Lower leg skin (tissue), 4 donors: ENCODE measurements around the gene SHISA6. TPM values are rescaled to one million over a fixed set of nuclear protein-coding genes. Genes with fewer than 3 reads are reported as not detected.

ENCODE experiments used
- DNase-seq, 2 donors: peaks; one replicate each; pipeline ENCODE4 v3.0.0-alpha.2; 2019; ENCODE audit warnings: low spot score in 2 of 2
- H3K4me3 ChIP-seq: fragments of 200-600 bp; sonication (generic); 2 replicates; pipeline ENCODE4 v1.5.1; 2017; ENCODE audit warnings: mild to moderate bottlenecking, low read depth; ENCODE audit not compliant: poor library complexity, severe bottlenecking
- POLR2A ChIP-seq, 2 donors: fragments of 450-650 bp; IDR thresholded peaks; one replicate each; pipeline ENCODE4 v1.6.1; 2016 to 2017; ENCODE audit warnings: antibody characterized with exemption in 2 of 2, mild to moderate bottlenecking in 1 of 2, moderate library complexity in 1 of 2
- whole genome bisulfite sequencing, 2 donors: methylation state at CpG; one replicate each; pipeline ENCODE4 v1.1.5; 2018; 5-methylcytosine and 5-hydroxymethylcytosine counted together
- intact Hi-C: fragments of 100-400 bp; cut with DNase I; formaldehyde crosslinking; loops from one replicate; pipeline ENCODE4 v1.15.0; 2023; ENCODE audit warnings: low total_unique reads
- total RNA-seq, 4 donors: library from RNA; depleted of rRNA; stranded (reverse); fragments of >200 nt; gene quantifications; one replicate each; pipeline ENCODE4 v1.1.0, GENCODE V29; 2016
- TF ChIP-seq, protein P1 (sequence below), 3 donors: fragments of 450-650 bp; IDR thresholded peaks; one replicate each; pipeline ENCODE4 v1.5.1; 2016; ENCODE audit warnings: antibody characterized with exemption in 3 of 3, mild to moderate bottlenecking in 3 of 3, moderate library complexity in 2 of 3

Gene SHISA6
- total RNA-seq, 4 donors from 2014 or later = 0.72 to 2.8 (median 1.4) TPM

DNA sequence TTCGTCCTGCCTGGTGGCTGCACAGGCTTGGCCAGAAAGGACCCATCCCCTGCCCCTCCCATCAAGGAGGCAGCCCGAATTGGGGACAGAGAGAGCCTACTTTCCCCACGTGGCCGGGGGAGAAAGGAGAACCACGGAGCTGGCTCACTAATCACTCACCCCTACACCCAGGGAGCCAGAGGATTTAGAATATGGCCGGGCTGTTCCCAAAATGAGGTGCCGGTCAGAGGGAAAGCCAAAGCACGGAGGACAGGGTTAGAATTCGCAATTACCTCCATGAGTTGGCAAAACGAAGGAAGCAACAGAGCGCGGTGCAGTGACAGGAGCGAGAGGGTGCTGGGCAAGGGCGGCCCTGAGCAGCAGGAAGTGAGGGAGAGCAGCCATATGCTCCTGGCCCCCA lies 33.1 kb downstream of the SHISA6 start:
- DNase-seq = no peak
- WGBS, 2 donors = 80 to 90% methylated on average over 14 of the region's 14 CpGs
- TF ChIP-seq POLR2A (IDR thresholded peaks at IDR 0.05) = no peak
- TF ChIP-seq, protein P1, sequence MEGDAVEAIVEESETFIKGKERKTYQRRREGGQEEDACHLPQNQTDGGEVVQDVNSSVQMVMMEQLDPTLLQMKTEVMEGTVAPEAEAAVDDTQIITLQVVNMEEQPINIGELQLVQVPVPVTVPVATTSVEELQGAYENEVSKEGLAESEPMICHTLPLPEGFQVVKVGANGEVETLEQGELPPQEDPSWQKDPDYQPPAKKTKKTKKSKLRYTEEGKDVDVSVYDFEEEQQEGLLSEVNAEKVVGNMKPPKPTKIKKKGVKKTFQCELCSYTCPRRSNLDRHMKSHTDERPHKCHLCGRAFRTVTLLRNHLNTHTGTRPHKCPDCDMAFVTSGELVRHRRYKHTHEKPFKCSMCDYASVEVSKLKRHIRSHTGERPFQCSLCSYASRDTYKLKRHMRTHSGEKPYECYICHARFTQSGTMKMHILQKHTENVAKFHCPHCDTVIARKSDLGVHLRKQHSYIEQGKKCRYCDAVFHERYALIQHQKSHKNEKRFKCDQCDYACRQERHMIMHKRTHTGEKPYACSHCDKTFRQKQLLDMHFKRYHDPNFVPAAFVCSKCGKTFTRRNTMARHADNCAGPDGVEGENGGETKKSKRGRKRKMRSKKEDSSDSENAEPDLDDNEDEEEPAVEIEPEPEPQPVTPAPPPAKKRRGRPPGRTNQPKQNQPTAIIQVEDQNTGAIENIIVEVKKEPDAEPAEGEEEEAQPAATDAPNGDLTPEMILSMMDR (IDR thresholded peaks at IDR 0.05) = no peak
- intact Hi-C loops = no loop called here
- H3K4me3 ChIP-seq = no peak overlapping the region

GRCh38 chr17:11276486-11276885 lies 35.5 kb downstream of the SHISA6 start:
- WGBS, 2 donors = 89 to 96% methylated on average over 4 of the region's 4 CpGs
- TF ChIP-seq, protein P1 (IDR thresholded peaks at IDR 0.05) = no peak
- TF ChIP-seq POLR2A (IDR thresholded peaks at IDR 0.05) = no peak
- no peak overlapping the region for H3K4me3 ChIP-seq
- intact Hi-C loops = no loop called here
- no peak for DNase-seq

DNA sequence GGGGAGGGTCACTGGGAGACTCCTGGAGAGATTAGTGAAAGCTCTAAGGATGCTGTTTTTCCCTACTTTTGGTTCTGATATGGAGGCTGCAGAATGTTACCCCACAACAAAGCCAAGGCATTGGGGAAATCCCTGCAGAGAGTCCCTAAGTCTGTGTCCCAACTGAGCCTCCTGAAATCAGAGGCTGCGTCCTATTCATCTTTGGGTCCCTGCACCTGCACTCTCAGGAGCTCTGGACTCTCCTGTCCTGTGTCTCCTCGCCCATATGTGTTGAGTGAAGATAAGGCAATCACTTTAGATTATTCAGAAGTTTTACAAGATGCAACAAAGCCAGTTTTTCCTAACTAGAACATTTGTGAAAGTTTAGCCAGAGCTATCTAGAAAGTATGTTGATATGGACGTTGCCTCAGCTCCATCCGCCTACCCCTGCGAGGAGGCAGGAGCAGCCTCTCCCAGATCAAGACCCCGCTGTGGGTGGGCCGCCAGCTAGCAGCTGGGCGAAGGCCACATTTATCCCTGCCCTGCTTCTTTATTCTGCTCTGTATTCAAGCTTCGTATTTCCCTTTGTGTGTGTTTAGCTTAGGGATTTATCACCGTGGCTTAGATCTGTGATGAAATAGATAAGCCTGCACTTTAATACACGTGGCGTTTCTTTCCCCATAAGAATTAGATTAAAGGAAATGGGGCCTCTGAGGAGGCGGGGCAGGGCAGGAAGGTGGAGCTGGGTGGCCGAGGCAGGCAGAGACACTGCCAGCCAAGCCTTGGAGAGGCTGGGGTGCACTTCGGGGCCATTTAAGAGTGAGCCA lies 37.4 kb downstream of the SHISA6 start:
- intact Hi-C loops = no loop called here
- WGBS, 2 donors = 40 to 46% methylated on average over 15 of the region's 15 CpGs
- DNase-seq = peak in 1 of 2 donors; percentile 28
- no peak overlapping the region for H3K4me3 ChIP-seq
- TF ChIP-seq, protein P1 (IDR thresholded peaks at IDR 0.05) = no peak
- no peak for TF ChIP-seq POLR2A (IDR thresholded peaks at IDR 0.05)

- TF ChIP-seq, protein P1 (IDR thresholded peaks at IDR 0.05) = no peak
- no peak for TF ChIP-seq POLR2A (IDR thresholded peaks at IDR 0.05)
- no peak overlapping the region for H3K4me3 ChIP-seq
- WGBS, 2 donors = 56 to 60% methylated on average over 3 of the region's 3 CpGs
- DNase-seq = peak in 1 of 2 donors; percentile 31
- intact Hi-C loops = no loop called here
These were observed 37.9 kb downstream of the SHISA6 start for GRCh38 chr17:11278992-11279270.

- H3K4me3 ChIP-seq = no peak overlapping the region
- intact Hi-C loops = no loop called here
- DNase-seq = no peak
- 72 to 82% methylated on average over 6 of the region's 6 CpGs for WGBS, 2 donors
- TF ChIP-seq, protein P1 (IDR thresholded peaks at IDR 0.05) = no peak
- no peak for TF ChIP-seq POLR2A (IDR thresholded peaks at IDR 0.05)
These were observed 38.8 kb downstream of the SHISA6 start for GRCh38 chr17:11279776-11280344.
